Endothelial cell of umbilical vein (primary cell): ENCODE data around the gene SH3D19. TPM values are rescaled to one million over a fixed set of nuclear protein-coding genes. Genes with fewer than 3 reads are reported as not detected.

Experiments
- BruUV-seq: library from RNA; stranded (reverse); fragments of 400-500 nt; replicated peaks from 2 replicates; lab custom pipeline; 2021; lab: Mats Ljungman, UMichigan
- CTCF ChIA-PET: fragments of 300-600, 350-600 bp; sonication (Branson Sonifier 250); formaldehyde crosslinking; loops from one replicate; lab custom pipeline; 2021; ENCODE audit warnings: antibody characterized with exemption, inconsistent platforms; lab: Charles Lee
- POLR2A ChIA-PET: fragments of 300-600, 350-600 bp; sonication (Branson Sonifier 250); formaldehyde crosslinking; loops from one replicate; lab custom pipeline; 2021; ENCODE audit warnings: antibody characterized with exemption, inconsistent platforms; lab: Charles Lee
- DNase-seq: peaks from one replicate; pipeline ENCODE4 v3.0.0-alpha.2; 2011; ENCODE audit warnings: low read depth, low spot score
- FAIRE-seq: peaks from 2 replicates; lab custom pipeline; 2011; peaks lifted over from hg19 to GRCh38; lab: Jason Lieb, UNC
- H2AFZ ChIP-seq: 2 replicates; pipeline ENCODE4 v1.6.0; 2012; ENCODE audit warnings: low read depth, low read length, control low read depth, inconsistent platforms
- H3K27ac ChIP-seq: 2 replicates; pipeline ENCODE4 v1.5.1; 2011; ENCODE audit warnings: low read depth, mild to moderate bottlenecking, control low read depth, low read length, moderate library complexity; ENCODE audit not compliant: insufficient read depth
- H3K27me3 ChIP-seq, 2 experiments: 2 replicates each; pipeline versions ENCODE4 v1.6.0 to v1.6.1; 2011; ENCODE audit warnings: low read length in 2 of 2, mixed read lengths in 1 of 2; ENCODE audit not compliant: control insufficient read depth in 2 of 2, insufficient read depth in 2 of 2
- H3K36me3 ChIP-seq, 2 experiments: 2 replicates in 1 of 2; 3 replicates in 1 of 2; pipeline ENCODE4 v1.5.1; 2011; ENCODE audit warnings: low read length in 2 of 2, mild to moderate bottlenecking in 1 of 2, moderate library complexity in 1 of 2; ENCODE audit not compliant: control insufficient read depth in 2 of 2, insufficient read depth in 2 of 2; ENCODE audit errors: extremely low read depth in 1 of 2
- H3K4me1 ChIP-seq: 3 replicates; pipeline ENCODE4 v1.5.1; 2011; ENCODE audit warnings: mild to moderate bottlenecking, low read length; ENCODE audit not compliant: control insufficient read depth, insufficient read depth; ENCODE audit errors: extremely low read depth
- H3K4me2 ChIP-seq: 2 replicates; pipeline ENCODE4 v1.6.1; 2011; ENCODE audit warnings: low read length, control low read depth, mixed read lengths; ENCODE audit not compliant: insufficient read depth
- H3K4me3 ChIP-seq, 3 experiments: fragments of 200-600 bp in 1 of 3; sonication (generic), shearing (Covaris generic) in 1 of 3; replicated peaks in 1 of 3; 2 replicates each; pipeline ENCODE4 v1.5.1; 2011 to 2016; ENCODE audit warnings: control low read depth in 3 of 3, low read length in 3 of 3, mild to moderate bottlenecking in 2 of 3, inconsistent platforms in 1 of 3, low read depth in 1 of 3, moderate library complexity in 1 of 3; ENCODE audit not compliant: insufficient read depth in 1 of 3
- H3K79me2 ChIP-seq: 2 replicates; pipeline ENCODE4 v1.6.0; 2012; ENCODE audit warnings: low read length, inconsistent platforms; ENCODE audit not compliant: control insufficient read depth, insufficient read depth
- H3K9ac ChIP-seq: replicated peaks from 2 replicates; pipeline ENCODE3; 2011; ENCODE audit warnings: low read length, control low read depth; ENCODE audit not compliant: insufficient read depth; ENCODE audit errors: extremely low read depth
- H3K9me1 ChIP-seq: replicated peaks from 3 replicates; pipeline ENCODE4 v1.6.0; 2011; ENCODE audit warnings: mild to moderate bottlenecking, low read length; ENCODE audit not compliant: control insufficient read depth, insufficient read depth; ENCODE audit errors: extremely low read depth
- H3K9me3 ChIP-seq: replicated peaks from 2 replicates; pipeline ENCODE4 v1.5.1; 2012; ENCODE audit warnings: low read length, inconsistent platforms; ENCODE audit not compliant: control insufficient read depth, insufficient read depth
- H4K20me1 ChIP-seq: replicated peaks from 2 replicates; pipeline ENCODE3; 2011; ENCODE audit warnings: mild to moderate bottlenecking, low read length; ENCODE audit not compliant: control insufficient read depth, insufficient read depth; ENCODE audit errors: extremely low read depth
- FOS ChIP-seq: IDR thresholded peaks from 2 replicates; pipeline ENCODE4 v1.6.1; 2011; ENCODE audit warnings: mild to moderate bottlenecking, low read length, moderate library complexity, borderline replicate concordance; ENCODE audit not compliant: insufficient read depth
- GATA2 ChIP-seq: IDR thresholded peaks from 2 replicates; pipeline ENCODE4 v1.7.0; 2011; ENCODE audit warnings: low read depth, mild to moderate bottlenecking, moderate library complexity, mixed read lengths, low read length; ENCODE audit not compliant: insufficient read length, insufficient read depth
- JUN ChIP-seq: IDR thresholded peaks from 2 replicates; pipeline ENCODE4 v1.6.1; 2011; ENCODE audit warnings: borderline replicate concordance, low read depth; ENCODE audit not compliant: insufficient read length, insufficient read depth
- POLR2A ChIP-seq: IDR thresholded peaks from 2 replicates; pipeline ENCODE4 v1.6.1; 2012; ENCODE audit warnings: low read depth, mild to moderate bottlenecking, control low read depth, low read length
- POLR2AphosphoS5 ChIP-seq: IDR thresholded peaks from 2 replicates; pipeline ENCODE4 v1.6.1; 2012; ENCODE audit warnings: low read depth, mild to moderate bottlenecking, control low read depth, low read length, moderate library complexity; ENCODE audit not compliant: insufficient read depth
- dilution Hi-C: fragments of 300-500 bp; cut with MboI; formaldehyde crosslinking; loops from one replicate; pipeline ENCODE4 v1.15.0; 2019; ENCODE audit warnings: low sequenced_read_pairs; ENCODE audit not compliant: extremely low pct_ligation_motif_present
- intact Hi-C: fragments of 100-400 bp; cut with micrococcal nuclease; formaldehyde crosslinking; loops from one replicate; pipeline ENCODE4 v1.10.0; 2022
- polyA plus RNA-seq, 4 experiments: library from polyadenylated mRNA; depleted of rRNA in 3 of 4; stranded (reverse) in 3 of 4; unstranded in 1 of 4; fragments of >200 nt; gene quantifications; 2 replicates each; pipeline versions ENCODE4 v1.2.1 to v1.2.3, GENCODE V29; 2011 to 2012; ENCODE audit warnings: missing spikeins in 1 of 4
- total RNA-seq: library from RNA; stranded (reverse); gene quantifications from 2 replicates; pipeline ENCODE4 v1.2.3, GENCODE V29; 2021
- TF ChIP-seq, protein P1 (sequence below): IDR thresholded peaks from 2 replicates; pipeline ENCODE4 v1.6.1; 2011; ENCODE audit not compliant: insufficient read depth, insufficient read length
- TF ChIP-seq, protein P2 (sequence below), 2 donors: IDR thresholded peaks; 1 replicate in 1 of 2; 2 replicates in 1 of 2; pipeline ENCODE4 v1.5.1; 2011; ENCODE audit warnings: low read length in 2 of 2, mild to moderate bottlenecking in 2 of 2, moderate library complexity in 2 of 2, control low read depth in 1 of 2, inconsistent platforms in 1 of 2, low read depth in 1 of 2; ENCODE audit not compliant: insufficient read depth in 1 of 2; ENCODE audit errors: extremely low read depth in 1 of 2

The SH3D19 gene
- total and polyA plus RNA-seq, 2 donors (not counting 3 experiments of a cell fraction or from before 2014, with no cell fraction given), result 37.5 to 92.8 TPM

DNA sequence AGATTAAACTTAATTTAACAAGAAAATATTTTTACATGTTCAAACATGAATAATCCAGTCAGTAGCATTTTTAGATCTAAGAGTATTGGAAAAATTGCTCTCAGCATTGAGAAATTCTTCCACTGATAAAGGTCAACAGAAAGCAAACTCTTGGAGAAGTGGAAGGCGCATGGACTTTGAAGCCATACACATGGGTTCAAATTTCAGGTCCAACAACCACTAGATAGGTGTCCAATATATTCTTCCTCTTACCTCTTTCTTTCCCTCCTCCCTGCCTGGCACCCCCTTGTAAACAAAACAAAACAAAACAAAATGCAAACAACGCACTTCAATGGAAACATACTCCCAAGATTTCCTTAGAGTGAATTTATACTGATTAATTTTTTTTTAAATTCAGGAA, 76.9 kb downstream of the SH3D19 start:
- no peaks in the 10 kb centered on the region for H3K9me1 ChIP-seq
- peaks cover 1% of the 10 kb centered on the region for H3K79me2 ChIP-seq
- no peak overlapping the region for H3K9ac ChIP-seq
- ChIA-PET POLR2A (no interaction called here), CTCF (no interaction called here)
- no peak for FAIRE-seq
- peaks cover 13% of the 10 kb centered on the region for H3K4me1 ChIP-seq
- H3K4me2 ChIP-seq, result no peak overlapping the region
- DNase-seq, result no peak
- H3K27me3 ChIP-seq, result no peaks in the 10 kb centered on the region
- no TSS peak for BruUV-seq
- H4K20me1 ChIP-seq, result no peaks in the 10 kb centered on the region
- H3K4me3 ChIP-seq, result no peak overlapping the region
- no peaks in the 10 kb centered on the region for H3K36me3 ChIP-seq
- H3K27ac ChIP-seq, result no peak overlapping the region
- no peaks in the 10 kb centered on the region for H3K9me3 ChIP-seq
- dilution Hi-C loops, result no loop called here
- H2AFZ ChIP-seq, result no peak overlapping the region
- no peak for TF ChIP-seq JUN
- TF ChIP-seq POLR2A, result no peak
- TF ChIP-seq, protein P1, sequence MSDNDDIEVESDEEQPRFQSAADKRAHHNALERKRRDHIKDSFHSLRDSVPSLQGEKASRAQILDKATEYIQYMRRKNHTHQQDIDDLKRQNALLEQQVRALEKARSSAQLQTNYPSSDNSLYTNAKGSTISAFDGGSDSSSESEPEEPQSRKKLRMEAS, result no peak
- no peak for TF ChIP-seq GATA2
- no peak for TF ChIP-seq FOS
- TF ChIP-seq, protein P2, sequence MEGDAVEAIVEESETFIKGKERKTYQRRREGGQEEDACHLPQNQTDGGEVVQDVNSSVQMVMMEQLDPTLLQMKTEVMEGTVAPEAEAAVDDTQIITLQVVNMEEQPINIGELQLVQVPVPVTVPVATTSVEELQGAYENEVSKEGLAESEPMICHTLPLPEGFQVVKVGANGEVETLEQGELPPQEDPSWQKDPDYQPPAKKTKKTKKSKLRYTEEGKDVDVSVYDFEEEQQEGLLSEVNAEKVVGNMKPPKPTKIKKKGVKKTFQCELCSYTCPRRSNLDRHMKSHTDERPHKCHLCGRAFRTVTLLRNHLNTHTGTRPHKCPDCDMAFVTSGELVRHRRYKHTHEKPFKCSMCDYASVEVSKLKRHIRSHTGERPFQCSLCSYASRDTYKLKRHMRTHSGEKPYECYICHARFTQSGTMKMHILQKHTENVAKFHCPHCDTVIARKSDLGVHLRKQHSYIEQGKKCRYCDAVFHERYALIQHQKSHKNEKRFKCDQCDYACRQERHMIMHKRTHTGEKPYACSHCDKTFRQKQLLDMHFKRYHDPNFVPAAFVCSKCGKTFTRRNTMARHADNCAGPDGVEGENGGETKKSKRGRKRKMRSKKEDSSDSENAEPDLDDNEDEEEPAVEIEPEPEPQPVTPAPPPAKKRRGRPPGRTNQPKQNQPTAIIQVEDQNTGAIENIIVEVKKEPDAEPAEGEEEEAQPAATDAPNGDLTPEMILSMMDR (IDR thresholded peaks at IDR 0.05; ENCODE audit: extremely low read depth in 1 of 2, insufficient read depth in 1 of 2, low read depth in 1 of 2, low read length in 2 of 2), result no peak
- TF ChIP-seq POLR2AphosphoS5, result no peak
- intact Hi-C loops, result no loop called here
